Tibial nerve (tissue), 4 donors: ENCODE data around the gene TRIM24.

Source experiments
- CTCF ChIP-seq, 5 experiments: fragments of 200-600 bp in 3 of 5; fragments of 450-650 bp in 2 of 5; sonication (generic) in 3 of 5; IDR thresholded peaks; one replicate each; pipeline ENCODE4 v1.5.1; 2016 to 2019; ENCODE audit warnings: antibody characterized with exemption in 5 of 5, mild to moderate bottlenecking in 3 of 5, moderate library complexity in 2 of 5
- EP300 ChIP-seq, 2 donors: sonication (generic); formaldehyde crosslinking; IDR thresholded peaks; one replicate each; pipeline ENCODE4 v1.6.1; 2017; ENCODE audit warnings: antibody characterized with exemption in 2 of 2, mild to moderate bottlenecking in 1 of 2
- POLR2A ChIP-seq, 2 donors: fragments of 450-650 bp; IDR thresholded peaks; one replicate each; pipeline ENCODE4 v1.6.1; 2017; ENCODE audit warnings: antibody characterized with exemption in 2 of 2, mild to moderate bottlenecking in 2 of 2, moderate library complexity in 2 of 2

GRCh38 chr7:138515001-138515528 lies 55.0 kb downstream of the TRIM24 start:
- TF ChIP-seq POLR2A (IDR thresholded peaks at IDR 0.05), result no peak
- no peak for TF ChIP-seq EP300 (IDR thresholded peaks at IDR 0.05)
- TF ChIP-seq CTCF (IDR thresholded peaks at IDR 0.05), result no peak
